K562 (cell line): ENCODE results near the gene JAKMIP1. TPM values are rescaled to one million over a fixed set of nuclear protein-coding genes. Genes with fewer than 3 reads are reported as not detected.

Source experiments
- ATAC-seq: fragments of 200-7000 bp; cut with Tn5 transposase; 3 replicates; pipeline ENCODE4 v1.9.1; 2020; ENCODE audit warnings: moderate library complexity
- BruUV-seq: library from RNA; stranded (reverse); fragments of 400-500 nt; replicated peaks from 2 replicates; lab custom pipeline; 2021; lab: Mats Ljungman, UMichigan
- CTCF ChIA-PET: fragments of 300-600 bp; formaldehyde crosslinking; extraction: SDS; loops from one replicate; lab custom pipeline; 2021; ENCODE audit warnings: low intra/inter-chr PET ratio; lab: Yijun Ruan, JAX
- POLR2A ChIA-PET: fragments of 300-600, 350-650 bp; sonication (Branson Sonifier 250); formaldehyde crosslinking; extraction: SDS; loops from one replicate; lab custom pipeline; 2021; ENCODE audit warnings: antibody characterized with exemption, inconsistent platforms; lab: Yijun Ruan, JAX
- DNase-seq, 4 experiments: peaks; one replicate each; pipeline versions ENCODE4 v3.0.0 to v3.0.0-alpha.2; 2011 to 2018; ENCODE audit warnings: low spot score in 3 of 4, mixed read lengths in 3 of 4; ENCODE audit errors: extremely low read depth in 1 of 4
- FAIRE-seq: peaks from 2 replicates; lab custom pipeline; 2011; peaks lifted over from hg19 to GRCh38; lab: Jason Lieb, UNC
- H2AFZ ChIP-seq: 2 replicates; pipeline ENCODE4 v1.6.0; 2011; ENCODE audit warnings: low read depth, low read length, control low read depth, inconsistent platforms
- H3K27ac ChIP-seq: fragments of 200-600 bp; 3 replicates; pipeline ENCODE4 v1.8.0; 2011; ENCODE audit warnings: low read depth, mild to moderate bottlenecking, control low read depth, inconsistent platforms, low read length, moderate library complexity, mixed read lengths; ENCODE audit errors: extremely low read depth
- H3K27me3 ChIP-seq, 2 experiments: fragments of 300-600 bp in 1 of 2; 2 replicates in 1 of 2; 3 replicates in 1 of 2; pipeline versions ENCODE4 v1.6.0 to v1.8.0; 2011; ENCODE audit warnings: inconsistent platforms in 2 of 2, low read length in 2 of 2, mild to moderate bottlenecking in 1 of 2, mixed read lengths in 1 of 2, moderate library complexity in 1 of 2; ENCODE audit not compliant: control insufficient read depth in 2 of 2, insufficient read depth in 2 of 2
- H3K36me3 ChIP-seq: fragments of 300-600 bp; 3 replicates; pipeline ENCODE4 v1.8.0; 2011; ENCODE audit warnings: mild to moderate bottlenecking, low read length, inconsistent platforms; ENCODE audit not compliant: control insufficient read depth, insufficient read depth
- H3K4me1 ChIP-seq, 2 experiments: fragments of 200-600 bp in 1 of 2; replicated peaks in 1 of 2; 2 replicates in 1 of 2; 3 replicates in 1 of 2; pipeline versions ENCODE4 v1.5.1 to v1.8.0; 2011; ENCODE audit warnings: inconsistent platforms in 2 of 2, low read length in 2 of 2, mild to moderate bottlenecking in 1 of 2, mixed read lengths in 1 of 2, moderate library complexity in 1 of 2; ENCODE audit not compliant: control insufficient read depth in 2 of 2, insufficient read depth in 2 of 2
- H3K4me2 ChIP-seq: 2 replicates; pipeline ENCODE4 v1.6.1; 2011; ENCODE audit warnings: low read length, control low read depth, inconsistent platforms, mixed read lengths; ENCODE audit not compliant: insufficient read depth
- H3K4me3 ChIP-seq: fragments of 200-600 bp; sonication (generic), shearing (Covaris generic); 2 replicates; pipeline ENCODE4 v1.5.1; 2016; ENCODE audit warnings: control low read depth, inconsistent platforms
- H3K79me2 ChIP-seq: fragments of 200-600 bp; 3 replicates; pipeline ENCODE4 v1.8.0; 2011; ENCODE audit warnings: low read length, inconsistent platforms; ENCODE audit not compliant: control insufficient read depth, insufficient read depth
- H3K9ac ChIP-seq, 2 experiments: 2 replicates each; pipeline versions ENCODE4 v1.6.0 to v1.6.1; 2011; ENCODE audit warnings: low read depth in 2 of 2, low read length in 2 of 2, control low read depth in 1 of 2, inconsistent platforms in 1 of 2, mild to moderate bottlenecking in 1 of 2, mixed read lengths in 1 of 2; ENCODE audit not compliant: insufficient read depth in 1 of 2
- H3K9me1 ChIP-seq: one replicate; pipeline ENCODE4 v1.6.0; 2011; ENCODE audit warnings: inconsistent platforms, mild to moderate bottlenecking, low read length, moderate library complexity; ENCODE audit not compliant: control insufficient read depth, insufficient read depth
- H3K9me3 ChIP-seq: replicated peaks from 2 replicates; pipeline ENCODE4 v1.5.1; 2011; ENCODE audit warnings: low read depth, low read length, inconsistent platforms; ENCODE audit not compliant: control insufficient read depth, insufficient read depth
- H4K20me1 ChIP-seq: replicated peaks from 2 replicates; pipeline ENCODE4 v1.6.1; 2011; ENCODE audit warnings: low read length, inconsistent platforms, mixed read lengths; ENCODE audit not compliant: control insufficient read depth, insufficient read depth
- GTF2F1 ChIP-seq: IDR thresholded peaks from 2 replicates; pipeline ENCODE4 v1.6.1; 2011; ENCODE audit warnings: low read depth, low read length, improper control_type of control experiment
- MEIS2 ChIP-seq: fragments of 450-650 bp; IDR thresholded peaks from 2 replicates; pipeline ENCODE4 v1.6.1; 2014; ENCODE audit warnings: mild to moderate bottlenecking; ENCODE audit not compliant: partially characterized antibody
- SIN3A ChIP-seq, 2 experiments: fragments of 150-350 bp in 1 of 2; IDR thresholded peaks; 2 replicates each; pipeline ENCODE4 v1.6.1; 2011 to 2016; ENCODE audit warnings: borderline replicate concordance in 2 of 2, low read depth in 2 of 2, low read length in 2 of 2, mild to moderate bottlenecking in 2 of 2, moderate library complexity in 2 of 2; ENCODE audit not compliant: control insufficient read depth in 1 of 2
- TCFL5 ChIP-seq: fragments of 250-450 bp; sonication (Bioruptor Pico); conservative IDR thresholded peaks from 2 replicates; pipeline ENCODE4 v1.6.1; 2021; ENCODE audit warnings: mild to moderate bottlenecking, moderate library complexity, matching md5 sums
- ZBTB17 ChIP-seq: fragments of 450-650 bp; formaldehyde crosslinking; IDR thresholded peaks from 2 replicates; pipeline ENCODE4 v1.4.0; 2020; ENCODE audit warnings: mild to moderate bottlenecking
- ZKSCAN1 ChIP-seq: fragments of 150-350 bp; IDR thresholded peaks from 2 replicates; pipeline ENCODE4 v1.6.1; 2016; ENCODE audit warnings: low read depth, low read length
- ZNF695 ChIP-seq: fragments of 450-650 bp; formaldehyde crosslinking; IDR thresholded peaks from 2 replicates; pipeline ENCODE4 v1.4.0; 2020; ENCODE audit warnings: mild to moderate bottlenecking, moderate library complexity
- WGBS: fragments of 100-300 bp; shearing (Covaris generic); methylation state at CpG from one replicate; pipeline ENCODE4 v1.1.6; 2016; ENCODE audit warnings: low coverage, mixed read lengths; ENCODE audit not compliant: insufficient coverage; ENCODE audit errors: missing lambda C conversion rate; 5-methylcytosine and 5-hydroxymethylcytosine counted together
- in situ Hi-C: fragments of 300-500 bp; cut with MboI; formaldehyde crosslinking; loops from 4 replicates; pipeline ENCODE4 v1.15.0; 2018; ENCODE audit warnings: inconsistent platforms, mixed read lengths
- intact Hi-C: fragments of 100-400 bp; cut with micrococcal nuclease; formaldehyde crosslinking; loops from 2 replicates; pipeline ENCODE4 v1.14.2; 2022
- polyA plus RNA-seq, 8 experiments: library from polyadenylated mRNA; depleted of rRNA in 4 of 8; stranded (reverse) in 5 of 8; unstranded in 3 of 8; fragments of >200 nt; fragmentation: Nextera tagmentation in 2 of 8; fragmentation: Illumina TruSeq in 1 of 8; extraction: Ambion mirVana in 2 of 8; extraction: Trizol in 1 of 8; gene quantifications; 2 replicates each; pipeline versions ENCODE4 v1.2.1 to v1.2.3, GENCODE V29; 2011 to 2014; ENCODE audit warnings: inconsistent platforms in 1 of 8, missing spikeins in 1 of 8
- total RNA-seq, 7 experiments: library from RNA; depleted of rRNA in 6 of 7; stranded (reverse); fragments of >200 nt in 6 of 7; fragmentation: Illumina TruSeq in 2 of 7; extraction: Trizol in 2 of 7; gene quantifications; 2 replicates each; pipeline versions ENCODE4 v1.2.1 to v1.2.3, GENCODE V29; 2011 to 2021; ENCODE audit warnings: low replicate concordance in 1 of 7
- TF ChIP-seq, protein P1 (sequence below): sonication (generic); formaldehyde crosslinking; IDR thresholded peaks from 2 replicates; pipeline ENCODE4 v1.8.1; 2023; ENCODE audit warnings: mild to moderate bottlenecking, missing genetic modification reagents
- TF ChIP-seq, protein P2 (sequence below): fragments of 450-650 bp; formaldehyde crosslinking; IDR thresholded peaks from 2 replicates; pipeline ENCODE4 v1.4.0; 2020; ENCODE audit warnings: mild to moderate bottlenecking, mixed read lengths

The JAKMIP1 gene
- total and polyA plus RNA-seq, 9 of the 15 experiments (the other 6 are each of a cell fraction or from before 2014, with no cell fraction given), result not detected

- no peak for TF ChIP-seq GTF2F1
- no peak for TF ChIP-seq TCFL5 (CRISPR knock-in tag)
- no peak for TF ChIP-seq ZKSCAN1
- TF ChIP-seq MEIS2, result no peak
- TF ChIP-seq, protein P1, sequence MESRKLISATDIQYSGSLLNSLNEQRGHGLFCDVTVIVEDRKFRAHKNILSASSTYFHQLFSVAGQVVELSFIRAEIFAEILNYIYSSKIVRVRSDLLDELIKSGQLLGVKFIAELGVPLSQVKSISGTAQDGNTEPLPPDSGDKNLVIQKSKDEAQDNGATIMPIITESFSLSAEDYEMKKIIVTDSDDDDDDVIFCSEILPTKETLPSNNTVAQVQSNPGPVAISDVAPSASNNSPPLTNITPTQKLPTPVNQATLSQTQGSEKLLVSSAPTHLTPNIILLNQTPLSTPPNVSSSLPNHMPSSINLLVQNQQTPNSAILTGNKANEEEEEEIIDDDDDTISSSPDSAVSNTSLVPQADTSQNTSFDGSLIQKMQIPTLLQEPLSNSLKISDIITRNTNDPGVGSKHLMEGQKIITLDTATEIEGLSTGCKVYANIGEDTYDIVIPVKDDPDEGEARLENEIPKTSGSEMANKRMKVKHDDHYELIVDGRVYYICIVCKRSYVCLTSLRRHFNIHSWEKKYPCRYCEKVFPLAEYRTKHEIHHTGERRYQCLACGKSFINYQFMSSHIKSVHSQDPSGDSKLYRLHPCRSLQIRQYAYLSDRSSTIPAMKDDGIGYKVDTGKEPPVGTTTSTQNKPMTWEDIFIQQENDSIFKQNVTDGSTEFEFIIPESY (CRISPR knock-in tag), result no peak
- TF ChIP-seq SIN3A (IDR thresholded peaks at IDR 0.05; ENCODE audit: borderline replicate concordance in 2 of 2, control insufficient read depth in 1 of 2, low read depth in 2 of 2, low read length in 2 of 2), result no peak
- TF ChIP-seq ZBTB17 (CRISPR knock-in tag), result no peak
These were observed 120.4 kb downstream of the JAKMIP1 start (continued) for GRCh38 chr4:6079965-6080364.

- CTCF ChIA-PET, result no interaction called here
- intact Hi-C loops, result no loop called here
- no peak for DNase-seq
- no peak for FAIRE-seq
- no peak overlapping the region for H2AFZ ChIP-seq
- peaks cover 0 to 21% of the 10 kb centered on the region in 2 experiments; a peak in 2 of 5 replicates for H3K27me3 ChIP-seq
- no peak overlapping the region for H3K27ac ChIP-seq
- no peak overlapping the region for H3K9ac ChIP-seq
- no peak overlapping the region for H3K4me3 ChIP-seq
- no peaks in the 10 kb centered on the region for H3K9me3 ChIP-seq
- H4K20me1 ChIP-seq, result no peaks in the 10 kb centered on the region; the same call in 1 of the 2 replicates
- no peak overlapping the region for H3K4me2 ChIP-seq
- no peaks in the 10 kb centered on the region for H3K4me1 ChIP-seq
- no TSS peak for BruUV-seq
- H3K79me2 ChIP-seq, result no peaks in the 10 kb centered on the region
- H3K9me1 ChIP-seq, result no peaks in the 10 kb centered on the region
- no peak for ATAC-seq
- in situ Hi-C loops, result no loop called here
- H3K36me3 ChIP-seq, result no peaks in the 10 kb centered on the region
- POLR2A ChIA-PET, result interaction anchor here (0.8 kb wide), 1 partner anchor 258 kb away, joined by 4 read pairs; no protein-coding TSS in a partner anchor
- 0% methylated on average over 7 of the region's 7 CpGs for WGBS
- TF ChIP-seq, protein P2, sequence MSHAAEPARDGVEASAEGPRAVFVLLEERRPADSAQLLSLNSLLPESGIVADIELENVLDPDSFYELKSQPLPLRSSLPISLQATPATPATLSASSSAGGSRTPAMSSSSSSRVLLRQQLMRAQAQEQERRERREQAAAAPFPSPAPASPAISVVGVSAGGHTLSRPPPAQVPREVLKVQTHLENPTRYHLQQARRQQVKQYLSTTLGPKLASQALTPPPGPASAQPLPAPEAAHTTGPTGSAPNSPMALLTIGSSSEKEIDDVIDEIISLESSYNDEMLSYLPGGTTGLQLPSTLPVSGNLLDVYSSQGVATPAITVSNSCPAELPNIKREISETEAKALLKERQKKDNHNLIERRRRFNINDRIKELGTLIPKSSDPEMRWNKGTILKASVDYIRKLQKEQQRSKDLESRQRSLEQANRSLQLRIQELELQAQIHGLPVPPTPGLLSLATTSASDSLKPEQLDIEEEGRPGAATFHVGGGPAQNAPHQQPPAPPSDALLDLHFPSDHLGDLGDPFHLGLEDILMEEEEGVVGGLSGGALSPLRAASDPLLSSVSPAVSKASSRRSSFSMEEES (CRISPR knock-in tag), result peak; percentile 74
- TF ChIP-seq ZNF695, result no peak
- TF ChIP-seq, all 486 proteins: peak for 1
These were observed 121.8 kb downstream of the JAKMIP1 start for GRCh38 chr4:6078560-6078959.
